CD14-positive monocyte (primary cell): ENCODE data around the gene OIT3. TPM values are rescaled to one million over a fixed set of nuclear protein-coding genes. Genes with fewer than 3 reads are reported as not detected.
"Not testable (repeated sequence)": the region's sequence is repeated elsewhere in the genome, so short reads cannot be mapped to it uniquely, and the experiment has no call there.

Source experiments
- DNase-seq, 3 donors: peaks; one replicate each; pipeline ENCODE4 v3.0.0-alpha.2; 2011 to 2022
- H2AFZ ChIP-seq: 2 replicates; pipeline ENCODE4 v1.6.0; 2012; ENCODE audit warnings: mild to moderate bottlenecking, low read depth, low read length, inconsistent platforms; ENCODE audit not compliant: insufficient read depth, poor library complexity, severe bottlenecking
- H3K27ac ChIP-seq, 2 donors: 1 replicate in 1 of 2; 2 replicates in 1 of 2; pipeline ENCODE4 v1.5.1; 2012 to 2013; ENCODE audit warnings: low read length in 2 of 2, control low read depth in 1 of 2, inconsistent platforms in 1 of 2, low read depth in 1 of 2, mild to moderate bottlenecking in 1 of 2
- H3K27me3 ChIP-seq, 2 donors: one replicate each; pipeline versions ENCODE4 v1.6.0 to v1.6.1; 2011 to 2013; ENCODE audit warnings: low read length in 2 of 2; ENCODE audit not compliant: control insufficient read depth in 2 of 2, insufficient read depth in 2 of 2
- H3K36me3 ChIP-seq, 2 donors: replicated peaks in 1 of 2; 1 replicate in 1 of 2; 2 replicates in 1 of 2; pipeline versions ENCODE4 v1.5.1 to v1.6.1; 2012 to 2013; ENCODE audit warnings: low read length in 2 of 2, control low read depth in 1 of 2, inconsistent platforms in 1 of 2, mild to moderate bottlenecking in 1 of 2; ENCODE audit not compliant: insufficient read depth in 2 of 2, control insufficient read depth in 1 of 2
- H3K4me1 ChIP-seq, 2 donors: 1 replicate in 1 of 2; 2 replicates in 1 of 2; pipeline versions ENCODE4 v1.5.1 to v1.6.1; 2012 to 2013; ENCODE audit warnings: low read length in 2 of 2, control low read depth in 1 of 2, inconsistent platforms in 1 of 2, mild to moderate bottlenecking in 1 of 2, moderate library complexity in 1 of 2; ENCODE audit not compliant: insufficient read depth in 2 of 2, control insufficient read depth in 1 of 2
- H3K4me2 ChIP-seq: replicated peaks from 2 replicates; pipeline ENCODE3; 2012; ENCODE audit warnings: low read length, moderate library complexity, mild to moderate bottlenecking; ENCODE audit not compliant: poor library complexity, severe bottlenecking; ENCODE audit errors: extremely low read depth
- H3K4me3 ChIP-seq, 3 experiments: fragments of 200-600 bp in 1 of 3; sonication (generic) in 1 of 3; replicated peaks in 1 of 3; 1 replicate in 2 of 3; 2 replicates in 1 of 3; pipeline ENCODE4 v1.5.1; 2011 to 2013; ENCODE audit warnings: low read length in 3 of 3, mild to moderate bottlenecking in 3 of 3, control low read depth in 2 of 3, low read depth in 2 of 3, inconsistent platforms in 1 of 3, moderate library complexity in 1 of 3
- H3K79me2 ChIP-seq: 2 replicates; pipeline ENCODE4 v1.6.0; 2012; ENCODE audit warnings: mild to moderate bottlenecking, control low read depth, inconsistent platforms, low read length, moderate library complexity; ENCODE audit not compliant: insufficient read depth
- H3K9ac ChIP-seq: 2 replicates; pipeline ENCODE4 v1.6.0; 2017; ENCODE audit warnings: low read length, mild to moderate bottlenecking; ENCODE audit not compliant: insufficient read depth, poor library complexity, severe bottlenecking
- H3K9me3 ChIP-seq, 2 donors: replicated peaks in 1 of 2; 1 replicate in 1 of 2; 2 replicates in 1 of 2; pipeline versions ENCODE4 v1.5.1 to v1.6.1; 2012 to 2013; ENCODE audit warnings: low read length in 2 of 2, control low read depth in 1 of 2; ENCODE audit not compliant: control insufficient read depth in 1 of 2, insufficient read depth in 1 of 2
- H4K20me1 ChIP-seq: 2 replicates; pipeline ENCODE4 v1.6.0; 2012; ENCODE audit warnings: mild to moderate bottlenecking, low read length, control low read depth, moderate library complexity; ENCODE audit not compliant: insufficient read depth
- H3K27ac Mint-ChIP-seq, 7 donors: one replicate each; pipeline ENCODE4 v1.8.0; 2020; ENCODE audit warnings: mild to moderate bottlenecking in 7 of 7, mixed read lengths in 7 of 7, moderate library complexity in 6 of 7, inconsistent platforms in 2 of 7
- H3K27me3 Mint-ChIP-seq, 3 donors: one replicate each; pipeline ENCODE4 v1.8.0; 2021 to 2022; ENCODE audit warnings: low read depth in 3 of 3, mild to moderate bottlenecking in 3 of 3, mixed read lengths in 3 of 3, moderate library complexity in 3 of 3, inconsistent platforms in 1 of 3
- H3K36me3 Mint-ChIP-seq, 2 donors: one replicate each; pipeline ENCODE4 v1.8.0; 2020; ENCODE audit warnings: mixed read lengths in 2 of 2, inconsistent platforms in 1 of 2, mild to moderate bottlenecking in 1 of 2
- H3K4me1 Mint-ChIP-seq: one replicate; pipeline ENCODE4 v1.8.0; 2020; ENCODE audit warnings: mild to moderate bottlenecking, mixed read lengths
- H3K4me3 Mint-ChIP-seq, 2 donors: one replicate each; pipeline ENCODE4 v1.8.0; 2020; ENCODE audit warnings: mild to moderate bottlenecking in 2 of 2, mixed read lengths in 2 of 2, moderate library complexity in 1 of 2
- H3K9me3 Mint-ChIP-seq, 7 donors: one replicate each; pipeline ENCODE4 v1.8.0; 2020 to 2022; ENCODE audit warnings: mixed read lengths in 7 of 7, mild to moderate bottlenecking in 6 of 7, moderate library complexity in 6 of 7, inconsistent platforms in 2 of 7
- WGBS: methylation state at CpG from one replicate; pipeline ENCODE4 v1.1.5; 2013; ENCODE audit warnings: missing lambda C conversion rate; ENCODE audit not compliant: insufficient coverage; 5-methylcytosine and 5-hydroxymethylcytosine counted together
- intact Hi-C, 2 donors: fragments of 100-400 bp; cut with micrococcal nuclease; formaldehyde crosslinking; loops; one replicate each; pipeline versions ENCODE4 v1.15.0 to v1.15.1; 2023
- polyA plus RNA-seq, 3 donors: library from polyadenylated mRNA; depleted of rRNA in 1 of 3; unstranded in 2 of 3; stranded (reverse) in 1 of 3; fragments of 300-500 nt in 2 of 3; fragments of >200 nt in 1 of 3; fragmentation: Illumina TruSeq in 2 of 3; gene quantifications; 1 replicate in 2 of 3; 2 replicates in 1 of 3; pipeline ENCODE4 v1.2.3, GENCODE V29; 2012 to 2021
- TF ChIP-seq, protein P1 (sequence below): fragments of 200-600 bp; IDR thresholded peaks from one replicate; pipeline ENCODE4 v1.8.0; 2022; ENCODE audit warnings: antibody characterized with exemption, mild to moderate bottlenecking

Gene OIT3
- polyA plus RNA-seq, 3 donors, result 0.08 TPM; not detected in 2

GRCh38 chr10:72912736-72913135 lies 19.2 kb downstream of the OIT3 start:
- TF ChIP-seq, protein P1, sequence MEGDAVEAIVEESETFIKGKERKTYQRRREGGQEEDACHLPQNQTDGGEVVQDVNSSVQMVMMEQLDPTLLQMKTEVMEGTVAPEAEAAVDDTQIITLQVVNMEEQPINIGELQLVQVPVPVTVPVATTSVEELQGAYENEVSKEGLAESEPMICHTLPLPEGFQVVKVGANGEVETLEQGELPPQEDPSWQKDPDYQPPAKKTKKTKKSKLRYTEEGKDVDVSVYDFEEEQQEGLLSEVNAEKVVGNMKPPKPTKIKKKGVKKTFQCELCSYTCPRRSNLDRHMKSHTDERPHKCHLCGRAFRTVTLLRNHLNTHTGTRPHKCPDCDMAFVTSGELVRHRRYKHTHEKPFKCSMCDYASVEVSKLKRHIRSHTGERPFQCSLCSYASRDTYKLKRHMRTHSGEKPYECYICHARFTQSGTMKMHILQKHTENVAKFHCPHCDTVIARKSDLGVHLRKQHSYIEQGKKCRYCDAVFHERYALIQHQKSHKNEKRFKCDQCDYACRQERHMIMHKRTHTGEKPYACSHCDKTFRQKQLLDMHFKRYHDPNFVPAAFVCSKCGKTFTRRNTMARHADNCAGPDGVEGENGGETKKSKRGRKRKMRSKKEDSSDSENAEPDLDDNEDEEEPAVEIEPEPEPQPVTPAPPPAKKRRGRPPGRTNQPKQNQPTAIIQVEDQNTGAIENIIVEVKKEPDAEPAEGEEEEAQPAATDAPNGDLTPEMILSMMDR, result no peak
- no peak overlapping the region for H3K4me2 ChIP-seq
- intact Hi-C loops, result no loop called here
- WGBS, result no CpG with 5 or more reads among the region's 4 CpGs
- H3K4me3 Mint-ChIP-seq, result no peak overlapping the region
- no peak overlapping the region for H3K27ac ChIP-seq
- H3K9me3 Mint-ChIP-seq, result peaks cover 0 to 2% (median 0%) of the 10 kb centered on the region in 7 donors
- H3K9me3 ChIP-seq, result no peaks in the 10 kb centered on the region
- H3K36me3 ChIP-seq, result no peaks in the 10 kb centered on the region
- no peak overlapping the region for H3K9ac ChIP-seq
- H3K27ac Mint-ChIP-seq, result no peak overlapping the region
- peaks cover 1 to 2% (median 1%) of the 10 kb centered on the region in 3 donors for H3K27me3 Mint-ChIP-seq
- H3K36me3 Mint-ChIP-seq, result no peaks in the 10 kb centered on the region
- no peaks in the 10 kb centered on the region for H4K20me1 ChIP-seq
- H3K4me1 Mint-ChIP-seq, result no peaks in the 10 kb centered on the region
- H3K79me2 ChIP-seq, result no peaks in the 10 kb centered on the region
- no peaks in the 10 kb centered on the region for H3K27me3 ChIP-seq
- H3K4me1 ChIP-seq, result no peaks in the 10 kb centered on the region
- no peak overlapping the region for H2AFZ ChIP-seq
- H3K4me3 ChIP-seq, result no peak overlapping the region
- no peak for DNase-seq

GRCh38 chr10:72913287-72913686 lies 19.7 kb downstream of the OIT3 start:
- H3K27me3 Mint-ChIP-seq, result peaks cover 1 to 2% (median 1%) of the 10 kb centered on the region in 3 donors
- no peak overlapping the region for H3K27ac ChIP-seq
- no peak overlapping the region for H3K9ac ChIP-seq
- no peak for DNase-seq
- H3K4me2 ChIP-seq, result no peak overlapping the region
- H3K9me3 Mint-ChIP-seq, result peaks cover 0 to 2% (median 0%) of the 10 kb centered on the region in 7 donors
- no peaks in the 10 kb centered on the region for H3K36me3 Mint-ChIP-seq
- TF ChIP-seq, protein P1, result no peak
- no peak overlapping the region for H3K4me3 Mint-ChIP-seq
- no peak overlapping the region for H2AFZ ChIP-seq
- no peaks in the 10 kb centered on the region for H4K20me1 ChIP-seq
- no peaks in the 10 kb centered on the region for H3K4me1 Mint-ChIP-seq
- H3K36me3 ChIP-seq, result no peaks in the 10 kb centered on the region
- no peak overlapping the region for H3K4me3 ChIP-seq
- intact Hi-C loops, result no loop called here
- H3K27me3 ChIP-seq, result no peaks in the 10 kb centered on the region
- no peaks in the 10 kb centered on the region for H3K4me1 ChIP-seq
- no peaks in the 10 kb centered on the region for H3K9me3 ChIP-seq
- H3K27ac Mint-ChIP-seq, result peak overlapping the region in 1 of 7 donors; percentile 36
- WGBS, result 93% methylated on average over 2 of the region's 7 CpGs
- no peaks in the 10 kb centered on the region for H3K79me2 ChIP-seq

DNA sequence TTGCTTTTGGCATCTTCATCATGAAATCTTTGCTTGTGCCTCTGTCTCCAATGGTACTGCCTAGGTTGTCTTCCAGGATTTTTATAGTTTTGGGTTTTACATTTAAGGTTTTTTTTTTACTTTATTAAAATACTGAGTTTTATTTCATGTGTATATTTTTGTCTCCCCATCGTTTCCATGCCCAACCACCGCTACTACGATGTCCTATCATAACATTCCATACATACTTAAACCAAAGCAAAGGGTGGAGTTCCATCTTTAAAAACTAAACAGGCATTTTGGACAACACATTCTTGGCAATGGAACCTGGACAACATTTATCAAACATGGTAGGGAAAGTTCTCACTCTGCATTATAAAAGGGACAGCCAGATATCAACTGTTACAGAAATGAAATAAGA lies 23.7 kb downstream of the OIT3 start:
- WGBS, result no CpG with 5 or more reads among the region's 3 CpGs
- H3K9me3 ChIP-seq, H3K4me2 ChIP-seq, H4K20me1 ChIP-seq, H3K79me2 ChIP-seq, H3K36me3 ChIP-seq, H3K27ac Mint-ChIP-seq, H3K4me1 ChIP-seq, H2AFZ ChIP-seq, H3K27ac ChIP-seq, H3K27me3 Mint-ChIP-seq, H3K27me3 ChIP-seq, H3K36me3 Mint-ChIP-seq, H3K4me3 ChIP-seq, H3K4me1 Mint-ChIP-seq, intact Hi-C loops, H3K9ac ChIP-seq, DNase-seq, H3K4me3 Mint-ChIP-seq: not testable (repeated sequence)
- peaks cover 12 to 28% (median 20%) of the 10 kb centered on the region in 7 donors for H3K9me3 Mint-ChIP-seq
